K562 (cell line): Measurements from ENCODE around the gene SPG21. TPM values are rescaled to one million over a fixed set of nuclear protein-coding genes. Genes with fewer than 3 reads are reported as not detected.

Experiments used
- ARID1B ChIP-seq: fragments of 450-650 bp; IDR thresholded peaks from 2 replicates; pipeline ENCODE4 v1.6.1; 2016; ENCODE audit warnings: antibody characterized with exemption, mild to moderate bottlenecking, inconsistent platforms
- ARNT ChIP-seq, 2 experiments: fragments of 450-650 bp; IDR thresholded peaks; 2 replicates each; pipeline ENCODE4 v1.6.1; 2016; ENCODE audit warnings: mild to moderate bottlenecking in 1 of 2
- CBX2 ChIP-seq: fragments of 200-600 bp; sonication (generic); IDR thresholded peaks from one replicate; pipeline ENCODE4 v1.6.1; 2012; ENCODE audit warnings: mild to moderate bottlenecking, low read length, inconsistent platforms; ENCODE audit not compliant: insufficient read depth, poor library complexity, severe bottlenecking
- CREB1 ChIP-seq, 2 experiments: sonication (generic) in 1 of 2; formaldehyde crosslinking in 1 of 2; IDR thresholded peaks; 2 replicates each; pipeline versions ENCODE4 v1.6.1 to v1.8.0; 2012 to 2022; ENCODE audit warnings: inconsistent platforms in 1 of 2, mild to moderate bottlenecking in 1 of 2, missing genetic modification reagents in 1 of 2, moderate library complexity in 1 of 2
- EGR1 ChIP-seq: fragments of 450-650 bp; conservative IDR thresholded peaks from 2 replicates; pipeline ENCODE4 v1.6.1; 2017; ENCODE audit warnings: mild to moderate bottlenecking
- GTF2E2 ChIP-seq: fragments of 200-800 bp; sonication (Bioruptor generic); IDR thresholded peaks from 2 replicates; pipeline ENCODE4 v1.6.1; 2016; ENCODE audit warnings: missing genetic modification characterization, missing compliant biosample characterization
- HDAC2 ChIP-seq: fragments of 450-650 bp; IDR thresholded peaks from 2 replicates; pipeline ENCODE4 v1.6.1; 2016; ENCODE audit warnings: mild to moderate bottlenecking
- HNRNPLL ChIP-seq: fragments of 200-400 bp; formaldehyde crosslinking; IDR thresholded peaks from 2 replicates; pipeline ENCODE4 v1.6.1; 2017; ENCODE audit warnings: low read length, low read depth, mild to moderate bottlenecking; ENCODE audit not compliant: poor library complexity, severe bottlenecking
- HOXB6 ChIP-seq: fragments of 250-450 bp; sonication (Bioruptor Pico); IDR thresholded peaks from 2 replicates; pipeline ENCODE4 v1.5.1; 2022; ENCODE audit warnings: mild to moderate bottlenecking, borderline replicate concordance
- MECOM ChIP-seq: fragments of 250-450 bp; sonication (Bioruptor Pico); IDR thresholded peaks from 2 replicates; pipeline ENCODE4 v1.8.0; 2022; ENCODE audit warnings: inconsistent platforms
- NBN ChIP-seq: fragments of 450-650 bp; IDR thresholded peaks from 2 replicates; pipeline ENCODE4 v1.6.1; 2016; ENCODE audit warnings: low read depth, mild to moderate bottlenecking
- NR2C2 ChIP-seq, 2 experiments: fragments of 200-800 bp in 1 of 2; sonication (Bioruptor generic) in 1 of 2; sonication (generic) in 1 of 2; formaldehyde crosslinking in 1 of 2; IDR thresholded peaks; 2 replicates each; pipeline versions ENCODE4 v1.6.1 to v1.8.0; 2016 to 2022; ENCODE audit warnings: mild to moderate bottlenecking in 1 of 2, missing compliant biosample characterization in 1 of 2, missing genetic modification characterization in 1 of 2, missing genetic modification reagents in 1 of 2
- RBFOX2 ChIP-seq: fragments of 200-400 bp; formaldehyde crosslinking; IDR thresholded peaks from 2 replicates; pipeline ENCODE4 v1.6.1; 2017; ENCODE audit warnings: low read depth, mild to moderate bottlenecking, low read length, moderate library complexity
- SMAD2 ChIP-seq: fragments of 150-350 bp; IDR thresholded peaks from 2 replicates; pipeline ENCODE4 v1.6.1; 2014; ENCODE audit warnings: low read depth, mild to moderate bottlenecking, low read length
- SMARCA4 ChIP-seq: fragments of 450-650 bp; IDR thresholded peaks from 2 replicates; pipeline ENCODE4 v1.6.1; 2016
- SPI1 ChIP-seq: IDR thresholded peaks from 2 replicates; pipeline ENCODE4 v1.6.1; 2011; ENCODE audit warnings: low read depth, low read length, control low read depth, borderline replicate concordance
- TAF9B ChIP-seq: fragments of 450-650 bp; IDR thresholded peaks from 2 replicates; pipeline ENCODE4 v1.6.1; 2018; ENCODE audit warnings: mild to moderate bottlenecking; ENCODE audit not compliant: partially characterized antibody
- TRIM28 ChIP-seq: fragments of 450-650 bp; IDR thresholded peaks from 2 replicates; pipeline ENCODE4 v1.6.1; 2017
- ZC3H8 ChIP-seq: fragments of 450-650 bp; IDR thresholded peaks from 2 replicates; pipeline ENCODE4 v1.6.1; 2017
- polyA plus RNA-seq, 8 experiments: library from polyadenylated mRNA; depleted of rRNA in 4 of 8; stranded (reverse) in 5 of 8; unstranded in 3 of 8; fragments of >200 nt; fragmentation: Nextera tagmentation in 2 of 8; fragmentation: Illumina TruSeq in 1 of 8; extraction: Ambion mirVana in 2 of 8; extraction: Trizol in 1 of 8; gene quantifications; 2 replicates each; pipeline versions ENCODE4 v1.2.1 to v1.2.3, GENCODE V29; 2011 to 2014; ENCODE audit warnings: inconsistent platforms in 1 of 8, missing spikeins in 1 of 8
- total RNA-seq, 7 experiments: library from RNA; depleted of rRNA in 6 of 7; stranded (reverse); fragments of >200 nt in 6 of 7; fragmentation: Illumina TruSeq in 2 of 7; extraction: Trizol in 2 of 7; gene quantifications; 2 replicates each; pipeline versions ENCODE4 v1.2.1 to v1.2.3, GENCODE V29; 2011 to 2021; ENCODE audit warnings: low replicate concordance in 1 of 7
- TF ChIP-seq, protein P1 (sequence below): sonication (generic); formaldehyde crosslinking; IDR thresholded peaks from 2 replicates; pipeline ENCODE4 v1.8.1; 2023; ENCODE audit warnings: mild to moderate bottlenecking, missing genetic modification reagents, moderate library complexity
- TF ChIP-seq, protein P2 (sequence below): fragments of 250-450 bp; sonication (Bioruptor Pico); IDR thresholded peaks from 2 replicates; pipeline ENCODE4 v1.5.1; 2021; ENCODE audit warnings: mild to moderate bottlenecking

Gene SPG21
- total and polyA plus RNA-seq, 9 of the 15 experiments (the other 6 are each of a cell fraction or from before 2014, with no cell fraction given): 22.8 to 98.8 (median 65.1) TPM

DNA sequence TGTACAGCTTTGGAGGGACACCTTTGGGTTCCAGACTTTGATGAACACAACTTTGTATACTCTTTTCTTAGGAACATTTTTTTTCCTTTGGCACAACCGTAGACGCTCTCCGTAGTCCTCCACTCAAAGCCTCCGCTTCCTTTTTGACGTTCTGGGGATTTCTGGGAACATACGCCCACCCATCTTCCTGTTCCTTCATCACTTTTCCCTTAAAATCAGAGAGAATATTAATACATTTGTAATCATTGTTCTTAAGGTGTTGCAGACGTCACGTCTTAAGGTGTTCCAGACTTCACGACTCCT lies 405 bp upstream of the SPG21 start (continued):
- TF ChIP-seq, protein P1, sequence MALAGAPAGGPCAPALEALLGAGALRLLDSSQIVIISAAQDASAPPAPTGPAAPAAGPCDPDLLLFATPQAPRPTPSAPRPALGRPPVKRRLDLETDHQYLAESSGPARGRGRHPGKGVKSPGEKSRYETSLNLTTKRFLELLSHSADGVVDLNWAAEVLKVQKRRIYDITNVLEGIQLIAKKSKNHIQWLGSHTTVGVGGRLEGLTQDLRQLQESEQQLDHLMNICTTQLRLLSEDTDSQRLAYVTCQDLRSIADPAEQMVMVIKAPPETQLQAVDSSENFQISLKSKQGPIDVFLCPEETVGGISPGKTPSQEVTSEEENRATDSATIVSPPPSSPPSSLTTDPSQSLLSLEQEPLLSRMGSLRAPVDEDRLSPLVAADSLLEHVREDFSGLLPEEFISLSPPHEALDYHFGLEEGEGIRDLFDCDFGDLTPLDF (CRISPR knock-in tag): 0 out of 2 replicates have a peak, but pooled peaks have one; percentile 37
- TF ChIP-seq ARID1B (0 out of 2 replicates have a peak, but pooled peaks have one; percentile 12), TAF9B (peak; percentile 31), NR2C2 (CRISPR knock-in tag; IDR thresholded peaks at IDR 0.05) (no peak), NR2C2 (tag; IDR thresholded peaks at IDR 0.05) (peak; percentile 65), SPI1 (no peak), HDAC2 (0 out of 2 replicates have a peak, but pooled peaks have one; percentile 12), TRIM28 (0 out of 2 replicates have a peak, but pooled peaks have one; percentile 24), CBX2 (no peak), SMARCA4 (0 out of 2 replicates have a peak, but pooled peaks have one; percentile 15), GTF2E2 (tag) (0 out of 2 replicates have a peak, but pooled peaks have one; percentile 11), NBN (peak; percentile 35; the same call in 1 of the 2 replicates), ZC3H8 (no peak), MECOM (CRISPR knock-in tag) (0 out of 2 replicates have a peak, but pooled peaks have one; percentile 20), SMAD2 (no peak), CREB1 (IDR thresholded peaks at IDR 0.05) (no peak), CREB1 (CRISPR knock-in tag; IDR thresholded peaks at IDR 0.05) (0 out of 2 replicates have a peak, but pooled peaks have one; percentile 3), HNRNPLL (peak; percentile 3), ARNT (IDR thresholded peaks at IDR 0.05) (0 out of 4 replicates have a peak, but pooled peaks of 1 of the 2 experiments have one; percentile 44), HOXB6 (CRISPR knock-in tag) (no peak), EGR1 (peak; percentile 73), RBFOX2 (peak; percentile 7; the same call in 1 of the 2 replicates)
- TF ChIP-seq, protein P2, sequence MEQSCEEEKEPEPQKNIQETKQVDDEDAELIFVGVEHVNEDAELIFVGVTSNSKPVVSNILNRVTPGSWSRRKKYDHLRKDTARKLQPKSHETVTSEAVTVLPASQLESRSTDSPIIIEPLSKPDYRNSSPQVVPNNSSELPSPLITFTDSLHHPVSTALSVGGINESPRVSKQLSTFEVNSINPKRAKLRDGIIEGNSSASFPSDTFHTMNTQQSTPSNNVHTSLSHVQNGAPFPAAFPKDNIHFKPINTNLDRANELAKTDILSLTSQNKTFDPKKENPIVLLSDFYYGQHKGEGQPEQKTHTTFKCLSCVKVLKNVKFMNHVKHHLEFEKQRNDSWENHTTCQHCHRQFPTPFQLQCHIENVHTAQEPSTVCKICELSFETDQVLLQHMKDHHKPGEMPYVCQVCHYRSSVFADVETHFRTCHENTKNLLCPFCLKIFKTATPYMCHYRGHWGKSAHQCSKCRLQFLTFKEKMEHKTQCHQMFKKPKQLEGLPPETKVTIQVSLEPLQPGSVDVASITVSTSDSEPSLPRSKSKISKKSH (CRISPR knock-in tag): no peak
- TF ChIP-seq, all 486 proteins: peak for 20
